GM12878 (cell line): ENCODE data around the gene VWA8. TPM values are rescaled to one million over a fixed set of nuclear protein-coding genes. Genes with fewer than 3 reads are reported as not detected.

Experiments
- ATAC-seq: fragments of 200-7000 bp; cut with Tn5 transposase; 3 replicates; pipeline ENCODE4 v1.9.1; 2020; ENCODE audit warnings: mild to moderate bottlenecking, moderate library complexity
- BruUV-seq: library from RNA; stranded (reverse); fragments of 400-500 nt; replicated peaks from 2 replicates; lab custom pipeline; 2021; lab: Mats Ljungman, UMichigan
- CTCF ChIA-PET: fragments of 300-600 bp; sonication (Branson Sonifier 250); formaldehyde crosslinking; extraction: SDS; loops from one replicate; lab custom pipeline; 2021; ENCODE audit warnings: inconsistent platforms; lab: Yijun Ruan, JAX
- POLR2A ChIA-PET: fragments of 350-600 bp; formaldehyde crosslinking; extraction: SDS; loops from one replicate; lab custom pipeline; 2021; ENCODE audit warnings: inconsistent platforms; lab: Charles Lee
- RAD21 ChIA-PET: fragments of 300-600 bp; sonication (Branson Sonifier 250); formaldehyde crosslinking; loops from one replicate; lab custom pipeline; 2023; ENCODE audit warnings: antibody characterized with exemption; ENCODE audit not compliant: unreplicated experiment; lab: Charles Lee
- SMC1A ChIA-PET: fragments of 300-600 bp; sonication (Branson Sonifier 250); formaldehyde crosslinking; loops from one replicate; lab custom pipeline; 2023; ENCODE audit not compliant: unreplicated experiment, uncharacterized antibody; lab: Charles Lee
- DNase-seq: peaks from one replicate; pipeline ENCODE4 v3.0.0-alpha.2; 2011; ENCODE audit warnings: low read depth, low spot score
- FAIRE-seq: peaks from 3 replicates; lab custom pipeline; 2011; peaks lifted over from hg19 to GRCh38; lab: Jason Lieb, UNC
- H2AFZ ChIP-seq: 2 replicates; pipeline ENCODE4 v1.6.0; 2011; ENCODE audit warnings: low read depth, low read length, control low read depth; ENCODE audit not compliant: control insufficient read depth
- H3K27ac ChIP-seq: 2 replicates; pipeline ENCODE4 v1.5.1; 2011; ENCODE audit warnings: control low read depth; ENCODE audit not compliant: control insufficient read depth, insufficient read depth
- H3K27me3 ChIP-seq, 2 experiments: replicated peaks in 1 of 2; 2 replicates each; pipeline versions ENCODE4 v1.6.0 to v1.6.1; 2011; ENCODE audit warnings: low read length in 1 of 2; ENCODE audit not compliant: control insufficient read depth in 2 of 2, insufficient read depth in 2 of 2
- H3K36me3 ChIP-seq, 2 experiments: 2 replicates each; pipeline ENCODE4 v1.5.1; 2011; ENCODE audit warnings: low read length in 1 of 2; ENCODE audit not compliant: control insufficient read depth in 2 of 2, insufficient read depth in 2 of 2
- H3K4me1 ChIP-seq: 2 replicates; pipeline ENCODE4 v1.6.1; 2011; ENCODE audit warnings: mild to moderate bottlenecking, low read length, moderate library complexity, mixed read lengths; ENCODE audit not compliant: control insufficient read depth, insufficient read depth
- H3K4me2 ChIP-seq: 2 replicates; pipeline ENCODE4 v1.6.0; 2011; ENCODE audit warnings: control low read depth; ENCODE audit not compliant: control insufficient read depth, insufficient read depth
- H3K4me3 ChIP-seq: fragments of 200-600 bp; sonication (generic); 2 replicates; pipeline ENCODE4 v1.5.1; 2016
- H3K79me2 ChIP-seq: 2 replicates; pipeline ENCODE4 v1.6.0; 2011; ENCODE audit warnings: low read length; ENCODE audit not compliant: control insufficient read depth, insufficient read depth
- H3K9ac ChIP-seq: 2 replicates; pipeline ENCODE4 v1.8.0; 2011; ENCODE audit warnings: low read length, control low read depth, mixed read lengths; ENCODE audit not compliant: control insufficient read depth, insufficient read depth
- H3K9me3 ChIP-seq: replicated peaks from 3 replicates; pipeline ENCODE4 v1.5.1; 2011; ENCODE audit warnings: mild to moderate bottlenecking, low read length; ENCODE audit not compliant: control insufficient read depth, insufficient read depth
- H4K20me1 ChIP-seq: 2 replicates; pipeline ENCODE4 v1.6.0; 2011; ENCODE audit not compliant: control insufficient read depth, insufficient read depth
- BACH1 ChIP-seq: fragments of 450-650 bp; IDR thresholded peaks from 2 replicates; pipeline ENCODE4 v1.6.1; 2017; ENCODE audit warnings: mild to moderate bottlenecking, borderline replicate concordance
- CEBPB ChIP-seq, 2 experiments: fragments of 150-350 bp in 1 of 2; IDR thresholded peaks; 2 replicates each; pipeline ENCODE4 v1.6.1; 2012 to 2014; ENCODE audit warnings: low read depth in 2 of 2, low read length in 2 of 2, borderline replicate concordance in 1 of 2, inconsistent platforms in 1 of 2
- CHD2 ChIP-seq: IDR thresholded peaks from 2 replicates; pipeline ENCODE4 v1.6.1; 2011; ENCODE audit warnings: low read depth, low read length, improper control_type of control experiment, borderline replicate concordance
- CREM ChIP-seq: IDR thresholded peaks from 2 replicates; pipeline ENCODE4 v1.6.1; 2014; ENCODE audit warnings: antibody characterized with exemption, low read depth
- HSF1 ChIP-seq: fragments of 150-350 bp; IDR thresholded peaks from 2 replicates; pipeline ENCODE4 v1.6.1; 2014; ENCODE audit warnings: mild to moderate bottlenecking, low read depth, low read length
- IRF3 ChIP-seq: fragments of 450-650 bp; IDR thresholded peaks from 2 replicates; pipeline ENCODE4 v1.6.1; 2014; ENCODE audit warnings: mild to moderate bottlenecking
- PAX8 ChIP-seq: fragments of 450-650 bp; IDR thresholded peaks from 2 replicates; pipeline ENCODE4 v1.6.1; 2017; ENCODE audit warnings: mild to moderate bottlenecking, moderate library complexity
- SIN3A ChIP-seq: IDR thresholded peaks from 2 replicates; pipeline ENCODE4 v1.6.1; 2012; ENCODE audit warnings: low read depth, low read length, improper control_type of control experiment
- SREBF2 ChIP-seq: IDR thresholded peaks from 2 replicates; pipeline ENCODE4 v1.6.1; 2012; ENCODE audit warnings: mild to moderate bottlenecking, low read length
- TBL1XR1 ChIP-seq: IDR thresholded peaks from 2 replicates; pipeline ENCODE4 v1.6.1; 2012; ENCODE audit warnings: low read depth, low read length, improper control_type of control experiment
- in situ Hi-C: fragments of 300-500 bp; cut with MboI; formaldehyde crosslinking; loops from 9 replicates; pipeline ENCODE4 v1.14.3; 2018; ENCODE audit warnings: mixed read lengths
- intact Hi-C: fragments of 100-400 bp; cut with micrococcal nuclease; formaldehyde crosslinking; loops from one replicate; pipeline ENCODE4 v1.14.2; 2022; ENCODE audit not compliant: unreplicated experiment
- polyA plus RNA-seq, 11 experiments: library from polyadenylated mRNA; depleted of rRNA in 4 of 11; unstranded in 6 of 11; stranded (reverse) in 5 of 11; fragments of >200 nt; fragmentation: Nextera tagmentation in 4 of 11; fragmentation: Illumina TruSeq in 1 of 11; extraction: Ambion mirVana in 4 of 11; extraction: Trizol in 1 of 11; gene quantifications; 1 replicate in 1 of 11; 2 replicates in 10 of 11; pipeline versions ENCODE4 v1.2.1 to v1.2.3, GENCODE V29; 2011 to 2016; ENCODE audit warnings: inconsistent platforms in 2 of 11, missing spikeins in 2 of 11, low read depth in 1 of 11
- total RNA-seq, 4 experiments: library from RNA; depleted of rRNA in 3 of 4; stranded (reverse); fragments of >200 nt in 3 of 4; fragmentation: Illumina TruSeq in 1 of 4; extraction: Trizol in 1 of 4; gene quantifications; 2 replicates each; pipeline versions ENCODE4 v1.2.1 to v1.2.3, GENCODE V29; 2013 to 2021
- TF ChIP-seq, protein P1 (sequence below): fragments of 450-650 bp; IDR thresholded peaks from 2 replicates; pipeline ENCODE4 v1.6.1; 2018; ENCODE audit warnings: borderline replicate concordance, mild to moderate bottlenecking; ENCODE audit not compliant: partially characterized antibody
- TF ChIP-seq, protein P2 (sequence below): IDR thresholded peaks from 2 replicates; pipeline ENCODE4 v1.6.1; 2012; ENCODE audit warnings: low read depth, low read length, improper control_type of control experiment

VWA8 gene
- total and polyA plus RNA-seq, 10 of the 15 experiments (the other 5 are each of a cell fraction or from before 2014, with no cell fraction given), result 3.0 to 21.8 (median 13.5) TPM

DNA sequence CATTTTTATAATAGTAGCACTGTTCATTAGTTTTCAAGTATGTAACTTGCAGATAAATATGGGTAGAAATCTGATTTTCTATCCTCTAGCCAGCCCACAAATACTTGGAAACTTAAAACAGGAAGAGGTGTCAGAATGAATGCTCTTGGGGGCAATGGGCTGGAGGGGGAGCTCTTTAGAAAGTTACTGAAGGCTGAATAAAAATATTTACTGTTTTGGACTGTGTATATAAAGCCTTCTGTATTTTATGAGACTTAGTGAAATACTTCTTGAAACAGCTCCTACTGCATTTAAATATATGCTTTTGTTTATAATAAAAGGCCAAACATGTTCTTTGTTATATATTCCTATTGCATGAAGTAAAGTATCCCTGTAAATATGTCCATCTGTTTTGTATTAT, 364.7 kb downstream of the VWA8 start:
- no peak for ATAC-seq
- no peak for TF ChIP-seq CHD2
- TF ChIP-seq SIN3A, result no peak
- no peak for TF ChIP-seq TBL1XR1
- TF ChIP-seq IRF3, result no peak
- TF ChIP-seq, protein P1, sequence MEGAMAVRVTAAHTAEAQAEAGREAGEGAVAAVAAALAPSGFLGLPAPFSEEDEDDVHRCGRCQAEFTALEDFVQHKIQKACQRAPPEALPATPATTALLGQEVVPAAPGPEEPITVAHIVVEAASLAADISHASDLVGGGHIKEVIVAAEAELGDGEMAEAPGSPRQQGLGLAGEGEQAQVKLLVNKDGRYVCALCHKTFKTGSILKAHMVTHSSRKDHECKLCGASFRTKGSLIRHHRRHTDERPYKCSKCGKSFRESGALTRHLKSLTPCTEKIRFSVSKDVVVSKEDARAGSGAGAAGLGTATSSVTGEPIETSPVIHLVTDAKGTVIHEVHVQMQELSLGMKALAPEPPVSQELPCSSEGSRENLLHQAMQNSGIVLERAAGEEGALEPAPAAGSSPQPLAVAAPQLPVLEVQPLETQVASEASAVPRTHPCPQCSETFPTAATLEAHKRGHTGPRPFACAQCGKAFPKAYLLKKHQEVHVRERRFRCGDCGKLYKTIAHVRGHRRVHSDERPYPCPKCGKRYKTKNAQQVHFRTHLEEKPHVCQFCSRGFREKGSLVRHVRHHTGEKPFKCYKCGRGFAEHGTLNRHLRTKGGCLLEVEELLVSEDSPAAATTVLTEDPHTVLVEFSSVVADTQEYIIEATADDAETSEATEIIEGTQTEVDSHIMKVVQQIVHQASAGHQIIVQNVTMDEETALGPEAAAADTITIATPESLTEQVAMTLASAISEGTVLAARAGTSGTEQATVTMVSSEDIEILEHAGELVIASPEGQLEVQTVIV, result no peak
- TF ChIP-seq, protein P2, sequence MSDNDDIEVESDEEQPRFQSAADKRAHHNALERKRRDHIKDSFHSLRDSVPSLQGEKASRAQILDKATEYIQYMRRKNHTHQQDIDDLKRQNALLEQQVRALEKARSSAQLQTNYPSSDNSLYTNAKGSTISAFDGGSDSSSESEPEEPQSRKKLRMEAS, result no peak
- no peak for TF ChIP-seq HSF1
- no peak for TF ChIP-seq BACH1
- no peak for TF ChIP-seq PAX8
- no peak for TF ChIP-seq CREM
- no peak for TF ChIP-seq SREBF2
- no peak for TF ChIP-seq CEBPB (IDR thresholded peaks at IDR 0.05; ENCODE audit: borderline replicate concordance in 1 of 2, low read depth in 2 of 2, low read length in 2 of 2)
- Histone ChIP-seq H3K79me2 (no peaks in the 10 kb centered on the region), H3K9me3 (no peaks in the 10 kb centered on the region), H3K36me3 (no peaks in the 10 kb centered on the region), H3K27me3 (no peaks in the 10 kb centered on the region), H3K27ac (no peak overlapping the region), H4K20me1 (no peaks in the 10 kb centered on the region), H2AFZ (no peak overlapping the region), H3K4me2 (no peak overlapping the region), H3K4me3 (no peak overlapping the region), H3K4me1 (no peaks in the 10 kb centered on the region), H3K9ac (no peak overlapping the region)
- SMC1A ChIA-PET, result interaction anchor here (0.9 to 1.6 kb wide), 2 partner anchors 12 to 20 kb away, joined by 3 to 5 read pairs; no protein-coding TSS in a partner anchor
- in situ Hi-C loops, result no loop called here
- RAD21 ChIA-PET, result no interaction called here
- no peak for FAIRE-seq
- no TSS peak for BruUV-seq
- CTCF ChIA-PET, result interaction anchor here (0.9 to 1.4 kb wide), 2 partner anchors 9 to 57 kb away, joined by 3 to 4 read pairs; no protein-coding TSS in a partner anchor
- POLR2A ChIA-PET, result no interaction called here
- intact Hi-C loops, result no loop called here
- no peak for DNase-seq
